ENCODE measurements around the gene HPS4.

Gene HPS4

DNA sequence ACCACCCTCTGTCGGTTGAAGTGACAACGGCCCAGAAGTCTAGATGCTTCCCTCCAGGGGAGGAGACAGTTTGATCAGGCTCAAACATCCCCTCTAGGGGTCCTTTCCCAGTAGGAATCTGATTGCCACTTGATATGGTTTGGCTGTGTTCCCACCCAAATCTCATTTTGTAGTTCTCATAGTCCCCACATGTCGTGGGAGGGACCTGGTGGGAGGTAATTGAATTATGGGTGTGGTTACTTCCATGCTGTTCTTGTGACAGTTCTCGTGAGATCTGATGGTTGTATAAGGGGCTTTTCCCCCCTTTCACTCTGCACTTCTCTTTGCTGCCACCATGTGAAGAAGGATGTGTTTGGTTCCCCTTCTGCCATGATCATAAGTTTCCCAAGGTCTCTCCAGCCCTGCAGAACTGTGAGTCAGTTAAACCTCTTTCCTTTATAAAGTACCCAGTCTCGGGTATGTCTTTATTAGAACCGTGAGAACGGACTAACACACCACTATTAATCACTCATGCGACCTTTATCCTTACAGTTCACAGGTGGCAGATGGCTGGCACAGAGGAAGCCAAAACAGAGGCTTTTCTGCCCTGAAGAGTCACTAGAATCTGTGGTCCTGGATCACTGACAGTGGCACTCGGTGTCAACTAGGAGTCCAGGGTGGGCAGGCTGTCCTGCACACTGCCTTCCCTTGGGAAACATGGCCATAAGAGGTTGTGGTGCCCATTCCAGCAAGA is 33.0 kb downstream of the HPS4 start:
- Histone ChIP-seq H3K36me3 (ENCODE audit: control insufficient read depth, low read length) (peaks cover 52% of the 10 kb centered on the region), H3K4me1 (ENCODE audit: control insufficient read depth, low read length) (no peaks in the 10 kb centered on the region), H3K79me2 (ENCODE audit: control insufficient read depth, low read length) (peaks cover 6% of the 10 kb centered on the region), H3K4me3 (ENCODE audit: low read length) (no peak overlapping the region), H3K9me3 (ENCODE audit: control insufficient read depth, insufficient read depth, low read length) (no peaks in the 10 kb centered on the region), H4K20me1 (ENCODE audit: control insufficient read depth, insufficient read depth, low read depth, low read length) (no peaks in the 10 kb centered on the region), H3K9me2 (replicated peaks; ENCODE audit: control insufficient read depth, low read length) (no peaks in the 10 kb centered on the region), H3K27ac (ENCODE audit: low read depth, low read length) (no peak overlapping the region), H3K4me2 (ENCODE audit: low read length) (no peak overlapping the region), H3K27me3 (ENCODE audit: control insufficient read depth, low read length) (no peaks in the 10 kb centered on the region), H3F3A (ENCODE audit: control insufficient read depth, insufficient read depth) (peaks cover 5% of the 10 kb centered on the region; the same call in 1 of the 2 replicates)
- TF ChIP-seq EZH2phosphoT487 (IDR thresholded peaks at IDR 0.05; ENCODE audit: borderline replicate concordance, low read length): no peak
- TF ChIP-seq, protein P1, sequence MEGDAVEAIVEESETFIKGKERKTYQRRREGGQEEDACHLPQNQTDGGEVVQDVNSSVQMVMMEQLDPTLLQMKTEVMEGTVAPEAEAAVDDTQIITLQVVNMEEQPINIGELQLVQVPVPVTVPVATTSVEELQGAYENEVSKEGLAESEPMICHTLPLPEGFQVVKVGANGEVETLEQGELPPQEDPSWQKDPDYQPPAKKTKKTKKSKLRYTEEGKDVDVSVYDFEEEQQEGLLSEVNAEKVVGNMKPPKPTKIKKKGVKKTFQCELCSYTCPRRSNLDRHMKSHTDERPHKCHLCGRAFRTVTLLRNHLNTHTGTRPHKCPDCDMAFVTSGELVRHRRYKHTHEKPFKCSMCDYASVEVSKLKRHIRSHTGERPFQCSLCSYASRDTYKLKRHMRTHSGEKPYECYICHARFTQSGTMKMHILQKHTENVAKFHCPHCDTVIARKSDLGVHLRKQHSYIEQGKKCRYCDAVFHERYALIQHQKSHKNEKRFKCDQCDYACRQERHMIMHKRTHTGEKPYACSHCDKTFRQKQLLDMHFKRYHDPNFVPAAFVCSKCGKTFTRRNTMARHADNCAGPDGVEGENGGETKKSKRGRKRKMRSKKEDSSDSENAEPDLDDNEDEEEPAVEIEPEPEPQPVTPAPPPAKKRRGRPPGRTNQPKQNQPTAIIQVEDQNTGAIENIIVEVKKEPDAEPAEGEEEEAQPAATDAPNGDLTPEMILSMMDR (IDR thresholded peaks at IDR 0.05; ENCODE audit: low read depth, low read length, poor library complexity, severe bottlenecking): no peak

DNA sequence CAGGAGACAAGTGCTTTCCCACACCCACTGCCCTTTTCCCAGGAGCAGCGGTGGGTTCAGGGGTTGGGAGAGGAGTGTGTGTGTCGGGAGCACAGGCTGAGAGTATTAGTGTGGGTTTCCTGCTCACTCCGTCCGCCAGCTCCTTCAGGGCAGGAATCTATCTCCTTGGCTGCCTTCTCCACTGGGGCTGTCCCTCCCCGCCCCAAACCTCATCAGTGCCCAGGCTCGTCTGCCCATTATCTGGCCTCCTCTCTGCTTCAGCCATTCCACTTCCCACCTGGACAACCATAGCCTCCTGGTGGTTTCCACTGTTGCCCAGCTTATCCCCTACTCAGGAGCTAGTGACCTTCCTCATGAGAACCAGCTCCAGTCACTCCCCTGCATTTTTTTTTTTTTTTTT is 34.6 kb downstream of the HPS4 start:
- Histone ChIP-seq H3K9me3 (ENCODE audit: control insufficient read depth, insufficient read depth, low read length) (no peaks in the 10 kb centered on the region), H3K36me3 (ENCODE audit: control insufficient read depth, low read length) (peaks cover 47% of the 10 kb centered on the region), H3K27me3 (ENCODE audit: control insufficient read depth, low read length) (no peaks in the 10 kb centered on the region), H3K4me3 (ENCODE audit: low read length) (no peak overlapping the region), H3K4me1 (ENCODE audit: control insufficient read depth, low read length) (no peaks in the 10 kb centered on the region), H4K20me1 (ENCODE audit: control insufficient read depth, insufficient read depth, low read depth, low read length) (no peaks in the 10 kb centered on the region), H3K27ac (ENCODE audit: low read depth, low read length) (no peak overlapping the region), H3F3A (ENCODE audit: control insufficient read depth, insufficient read depth) (peaks cover 8% of the 10 kb centered on the region; the same call in 1 of the 2 replicates), H3K79me2 (ENCODE audit: control insufficient read depth, low read length) (peaks cover 3% of the 10 kb centered on the region; the same call in 1 of the 2 replicates), H3K9me2 (replicated peaks; ENCODE audit: control insufficient read depth, low read length) (no peaks in the 10 kb centered on the region), H3K4me2 (ENCODE audit: low read length) (no peak overlapping the region)
- TF ChIP-seq, protein P1 (IDR thresholded peaks at IDR 0.05; ENCODE audit: low read depth, low read length, poor library complexity, severe bottlenecking): no peak
- no peak for TF ChIP-seq EZH2phosphoT487 (IDR thresholded peaks at IDR 0.05; ENCODE audit: borderline replicate concordance, low read length)

DNA sequence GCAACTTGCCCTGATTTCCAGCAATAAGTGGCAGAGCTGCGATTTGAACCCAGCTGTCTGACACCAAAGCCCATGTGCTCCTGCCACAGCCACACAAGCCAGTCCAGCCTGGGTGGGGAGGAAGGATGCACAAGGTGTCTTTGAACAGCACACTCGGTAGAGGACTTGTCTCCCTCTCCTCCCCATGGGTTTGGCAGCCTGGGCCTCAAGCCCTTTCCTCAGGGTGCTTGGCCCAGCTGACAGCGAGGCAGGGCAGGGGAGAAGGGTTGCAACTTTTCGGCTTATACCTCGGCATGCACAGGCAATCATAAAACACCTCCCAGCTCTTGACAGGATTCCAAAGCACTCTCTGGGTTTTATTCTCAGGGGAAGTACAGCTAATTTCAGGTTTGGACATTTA is 35.2 kb downstream of the HPS4 start:
- Histone ChIP-seq H4K20me1 (ENCODE audit: control insufficient read depth, insufficient read depth, low read depth, low read length) (no peaks in the 10 kb centered on the region), H3K79me2 (ENCODE audit: control insufficient read depth, low read length) (no peaks in the 10 kb centered on the region), H3K27me3 (ENCODE audit: control insufficient read depth, low read length) (no peaks in the 10 kb centered on the region), H3K4me3 (ENCODE audit: low read length) (no peak overlapping the region), H3K36me3 (ENCODE audit: control insufficient read depth, low read length) (peaks cover 41% of the 10 kb centered on the region), H3K9me2 (replicated peaks; ENCODE audit: control insufficient read depth, low read length) (no peaks in the 10 kb centered on the region), H3K4me1 (ENCODE audit: control insufficient read depth, low read length) (no peaks in the 10 kb centered on the region), H3K27ac (ENCODE audit: low read depth, low read length) (no peak overlapping the region), H3F3A (ENCODE audit: control insufficient read depth, insufficient read depth) (peaks cover 8% of the 10 kb centered on the region; the same call in 1 of the 2 replicates), H3K4me2 (ENCODE audit: low read length) (no peak overlapping the region), H3K9me3 (ENCODE audit: control insufficient read depth, insufficient read depth, low read length) (no peaks in the 10 kb centered on the region)
- TF ChIP-seq EZH2phosphoT487 (IDR thresholded peaks at IDR 0.05; ENCODE audit: borderline replicate concordance, low read length): no peak

DNA sequence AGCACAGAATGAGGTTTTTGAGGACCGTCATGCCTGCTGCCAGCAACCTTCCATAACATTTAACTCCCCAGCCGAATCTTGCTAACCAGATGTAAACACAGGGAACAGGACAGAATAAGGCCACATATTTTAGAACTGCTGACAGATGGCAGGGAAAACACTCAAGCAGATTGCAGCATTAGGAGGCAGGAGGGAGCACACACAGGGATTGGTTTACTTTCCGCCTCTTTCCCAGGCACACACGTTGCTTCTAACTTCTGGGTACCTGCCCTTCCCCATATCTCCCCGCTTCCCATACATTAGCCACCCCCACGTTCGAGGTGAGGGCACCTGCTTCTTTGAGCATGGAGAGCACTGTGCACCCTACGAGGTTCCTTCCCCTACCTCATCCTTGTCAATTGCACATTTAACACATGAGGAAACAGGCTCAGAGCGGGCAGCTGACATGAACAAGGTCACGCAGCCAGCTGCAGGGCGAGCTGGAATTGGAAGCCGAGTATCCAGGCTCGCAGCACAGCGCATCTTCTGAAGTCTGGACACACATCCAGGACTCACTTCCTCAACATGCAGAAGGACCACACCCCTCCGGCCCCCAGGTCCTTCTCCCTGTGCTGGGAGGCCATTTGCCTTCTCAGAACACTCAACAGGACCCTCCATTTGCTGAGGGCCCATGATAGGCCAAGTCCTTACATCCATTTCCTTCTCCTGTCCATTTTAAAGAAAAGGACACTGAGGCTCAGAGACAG is 35.8 kb downstream of the HPS4 start:
- Histone ChIP-seq H3K4me1 (ENCODE audit: control insufficient read depth, low read length) (no peaks in the 10 kb centered on the region), H3K27ac (ENCODE audit: low read depth, low read length) (no peak overlapping the region), H3K9me2 (replicated peaks; ENCODE audit: control insufficient read depth, low read length) (no peaks in the 10 kb centered on the region), H3K4me3 (ENCODE audit: low read length) (no peak overlapping the region), H3K27me3 (ENCODE audit: control insufficient read depth, low read length) (no peaks in the 10 kb centered on the region), H3K36me3 (ENCODE audit: control insufficient read depth, low read length) (peaks cover 36% of the 10 kb centered on the region), H3K4me2 (ENCODE audit: low read length) (no peak overlapping the region), H3K79me2 (ENCODE audit: control insufficient read depth, low read length) (no peaks in the 10 kb centered on the region), H4K20me1 (ENCODE audit: control insufficient read depth, insufficient read depth, low read depth, low read length) (no peaks in the 10 kb centered on the region), H3K9me3 (ENCODE audit: control insufficient read depth, insufficient read depth, low read length) (no peaks in the 10 kb centered on the region), H3F3A (ENCODE audit: control insufficient read depth, insufficient read depth) (peaks cover 8% of the 10 kb centered on the region; the same call in 1 of the 2 replicates)
- TF ChIP-seq, protein P1 (IDR thresholded peaks at IDR 0.05; ENCODE audit: low read depth, low read length, poor library complexity, severe bottlenecking): no peak
- no peak for TF ChIP-seq EZH2phosphoT487 (IDR thresholded peaks at IDR 0.05; ENCODE audit: borderline replicate concordance, low read length)
